Liver (tissue), 4 donors: Measurements from ENCODE around the gene RPH3AL. TPM values are rescaled to one million over a fixed set of nuclear protein-coding genes. Genes with fewer than 3 reads are reported as not detected.

ENCODE experiments used
- polyA plus RNA-seq, 2 donors: library from polyadenylated mRNA; stranded (reverse) in 1 of 2; unstranded in 1 of 2; fragments of 200-250 nt in 1 of 2; fragments of >200 nt in 1 of 2; fragmentation: Nextera tagmentation in 1 of 2; extraction: Ambion mirVana in 1 of 2; gene quantifications; one replicate each; pipeline versions ENCODE4 v1.2.1 to v1.2.3, GENCODE V29; 2013 to 2015
- total RNA-seq, 2 donors: library from RNA; depleted of rRNA; stranded (reverse); fragments of >200 nt; gene quantifications; one replicate each; pipeline ENCODE4 v1.2.3, GENCODE V29; 2014
- donor health status: healthy.
- donor health status: healthy.
- donor health status: healthy.

RPH3AL gene
- total and polyA plus RNA-seq, 4 donors: 8.5 to 52.5 (median 13.9) TPM

Other genes with a start within 250 kb of the RPH3AL start
- not detected for gene SCGB1C2, start 215.2 kb downstream of the RPH3AL start, total RNA-seq
- not detected for gene SCGB1C2, start 215.2 kb downstream of the RPH3AL start, polyA plus RNA-seq
- gene DOC2B, start 171.2 kb downstream of the RPH3AL start, total RNA-seq: 1 to 10 TPM in 1 of 2 donors, under 1 TPM in 1; 0.84 to 1.0 TPM
- gene DOC2B, start 171.2 kb downstream of the RPH3AL start, polyA plus RNA-seq: under 1 TPM; 0.08 to 0.38 TPM
- gene RFLNB, start 93.1 kb upstream of the RPH3AL start, total RNA-seq: 1 to 10 TPM; 8.1 to 10.0 TPM
- gene RFLNB, start 93.1 kb upstream of the RPH3AL start, polyA plus RNA-seq: 1 to 10 TPM; 2.2 to 4.5 TPM